ENCODE data around the gene SLC8B1. TPM values are rescaled to one million over a fixed set of nuclear protein-coding genes. Genes with fewer than 3 reads are reported as not detected.
"Not testable (repeated sequence)": the region's sequence is repeated elsewhere in the genome, so short reads cannot be mapped to it uniquely, and the experiment has no call there.

Gene SLC8B1
- polyA plus RNA-seq, 1 donor (not counting 4 experiments of a cell fraction or from before 2014, with no cell fraction given) = 8.0 TPM

DNA sequence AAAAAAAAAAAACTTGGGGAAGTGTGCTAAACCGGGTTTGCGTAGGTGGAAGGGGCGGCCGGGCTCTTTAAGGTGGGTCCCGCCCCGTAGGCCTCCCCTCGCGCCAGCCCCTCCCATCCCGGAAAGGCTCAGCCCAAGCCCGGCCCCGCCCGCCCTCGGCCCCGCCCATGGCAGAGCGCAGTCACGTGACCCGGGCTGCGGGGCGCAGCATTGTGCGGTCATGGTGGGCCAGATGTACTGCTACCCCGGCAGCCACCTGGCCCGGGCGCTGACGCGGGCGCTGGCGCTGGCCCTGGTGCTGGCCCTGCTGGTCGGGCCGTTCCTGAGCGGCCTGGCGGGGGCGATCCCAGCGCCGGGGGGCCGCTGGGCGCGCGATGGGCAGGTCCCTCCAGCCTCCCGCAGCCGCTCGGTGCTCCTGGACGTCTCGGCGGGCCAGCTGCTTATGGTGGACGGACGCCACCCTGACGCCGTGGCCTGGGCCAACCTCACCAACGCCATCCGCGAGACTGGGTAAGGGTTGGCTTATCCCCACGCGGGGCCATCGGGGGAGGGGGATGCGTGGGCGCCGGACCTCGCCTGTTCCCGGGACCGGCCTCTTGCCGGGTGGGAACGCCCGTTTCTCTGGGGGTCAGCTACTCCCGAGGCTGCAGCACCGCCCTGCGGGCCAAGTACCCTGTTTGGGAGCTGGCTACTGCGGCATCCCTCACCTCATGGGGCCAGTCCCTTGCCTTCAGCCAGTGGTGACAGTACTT lies 23.6 kb upstream of the SLC8B1 start, which contains the start of gene PLBD2:
Gene PLBD2 (plus strand): TSS at position 207 of the 752 bp plus-strand sequence. CDS start 14 bp downstream, at position 221.
- DNase-seq (ENCODE audit: low read depth, low spot score) (peak; percentile 70), FAIRE-seq (no peak)
- Histone ChIP-seq H3K36me3 (ENCODE audit: control insufficient read depth in 2 of 2, extremely low read depth in 1 of 2, insufficient read depth in 2 of 2, low read length in 2 of 2) (no peaks in the 10 kb centered on the region), H3K27ac (ENCODE audit: control insufficient read depth, insufficient read depth, low read length) (peak within 1 kb of the TSS; percentile 43), H2AFZ (ENCODE audit: control insufficient read depth, low read length) (peak within 1 kb of the TSS; percentile 88), H3K79me2 (ENCODE audit: control insufficient read depth, insufficient read depth, low read length) (peaks cover 11% of the 10 kb centered on the region), H3K9me1 (ENCODE audit: control insufficient read depth, extremely low read depth, insufficient read depth, low read length) (no peaks in the 10 kb centered on the region), H3K4me1 (ENCODE audit: control insufficient read depth, extremely low read depth, insufficient read depth, low read length) (peaks cover 8% of the 10 kb centered on the region), H3K9me3 (ENCODE audit: control insufficient read depth, low read depth, low read length) (no peaks in the 10 kb centered on the region), H3K9ac (ENCODE audit: control insufficient read depth, extremely low read depth, insufficient read depth, low read length) (peak within 1 kb of the TSS; percentile 72), H3K4me3 (ENCODE audit: control insufficient read depth in 2 of 3, extremely low read depth in 1 of 3, insufficient read depth in 2 of 3, low read depth in 1 of 3, low read length in 3 of 3) (peak within 1 kb of the TSS; percentile 71 to 95 (median 74)), H4K20me1 (ENCODE audit: control insufficient read depth, extremely low read depth, insufficient read depth, low read length) (no peaks in the 10 kb centered on the region), H3K27me3 (ENCODE audit: control insufficient read depth, extremely low read depth, insufficient read depth, low read length) (no peaks in the 10 kb centered on the region), H3K4me2 (ENCODE audit: control insufficient read depth, extremely low read depth, insufficient read depth, low read depth, low read length) (peak within 1 kb of the TSS; percentile 94)
- dilution Hi-C loops (cut with MboI; ENCODE audit: extremely low pct_ligation_motif_present, low sequenced_read_pairs) = no loop called here
- TF ChIP-seq CTCF (optimal IDR thresholded peaks at IDR 0.05 in 1 of 3, IDR thresholded peaks at IDR 0.05 in 1 of 3, conservative IDR thresholded peaks at IDR 0.05 in 1 of 3; ENCODE audit: extremely low read depth in 1 of 3, insufficient read depth in 2 of 3, low read length in 3 of 3) (peak in 1 of 3 experiments; percentile 19), EZH2 (IDR thresholded peaks at IDR 0.05; ENCODE audit: low read length) (no peak)

- FAIRE-seq; H3K79me2 ChIP-seq (ENCODE audit: control insufficient read depth, insufficient read depth, low read length); H3K4me1 ChIP-seq (ENCODE audit: control insufficient read depth, extremely low read depth, insufficient read depth, low read length); H3K27ac ChIP-seq (ENCODE audit: control insufficient read depth, insufficient read depth, low read length); H3K27me3 ChIP-seq (ENCODE audit: control insufficient read depth, extremely low read depth, insufficient read depth, low read length); H3K9me3 ChIP-seq (ENCODE audit: control insufficient read depth, low read depth, low read length); H4K20me1 ChIP-seq (ENCODE audit: control insufficient read depth, extremely low read depth, insufficient read depth, low read length); H3K36me3 ChIP-seq (ENCODE audit: control insufficient read depth in 2 of 2, extremely low read depth in 1 of 2, insufficient read depth in 2 of 2, low read length in 2 of 2); DNase-seq (ENCODE audit: low read depth, low spot score); H3K4me3 ChIP-seq (ENCODE audit: control insufficient read depth in 2 of 3, extremely low read depth in 1 of 3, insufficient read depth in 2 of 3, low read depth in 1 of 3, low read length in 3 of 3); dilution Hi-C loops (cut with MboI; ENCODE audit: extremely low pct_ligation_motif_present, low sequenced_read_pairs); H3K9me1 ChIP-seq (ENCODE audit: control insufficient read depth, extremely low read depth, insufficient read depth, low read length); H3K4me2 ChIP-seq (ENCODE audit: control insufficient read depth, extremely low read depth, insufficient read depth, low read depth, low read length); H3K9ac ChIP-seq (ENCODE audit: control insufficient read depth, extremely low read depth, insufficient read depth, low read length); H2AFZ ChIP-seq (ENCODE audit: control insufficient read depth, low read length): not testable (repeated sequence)
Observed at GRCh38 chr12:113354192-113354591, 19.3 kb upstream of the SLC8B1 start.

All from keratinocyte (primary cell).